GM19324 (cell line): ENCODE data around the gene CLIC1.

Experiments used
- ATAC-seq: cut with Tn5 transposase; IDR thresholded peaks from one replicate; pipeline ENCODE4 v1.9.1; 2021; ENCODE audit warnings: mild to moderate bottlenecking, moderate library complexity; ENCODE audit not compliant: unreplicated experiment, low FRiP score

The CLIC1 gene

DNA sequence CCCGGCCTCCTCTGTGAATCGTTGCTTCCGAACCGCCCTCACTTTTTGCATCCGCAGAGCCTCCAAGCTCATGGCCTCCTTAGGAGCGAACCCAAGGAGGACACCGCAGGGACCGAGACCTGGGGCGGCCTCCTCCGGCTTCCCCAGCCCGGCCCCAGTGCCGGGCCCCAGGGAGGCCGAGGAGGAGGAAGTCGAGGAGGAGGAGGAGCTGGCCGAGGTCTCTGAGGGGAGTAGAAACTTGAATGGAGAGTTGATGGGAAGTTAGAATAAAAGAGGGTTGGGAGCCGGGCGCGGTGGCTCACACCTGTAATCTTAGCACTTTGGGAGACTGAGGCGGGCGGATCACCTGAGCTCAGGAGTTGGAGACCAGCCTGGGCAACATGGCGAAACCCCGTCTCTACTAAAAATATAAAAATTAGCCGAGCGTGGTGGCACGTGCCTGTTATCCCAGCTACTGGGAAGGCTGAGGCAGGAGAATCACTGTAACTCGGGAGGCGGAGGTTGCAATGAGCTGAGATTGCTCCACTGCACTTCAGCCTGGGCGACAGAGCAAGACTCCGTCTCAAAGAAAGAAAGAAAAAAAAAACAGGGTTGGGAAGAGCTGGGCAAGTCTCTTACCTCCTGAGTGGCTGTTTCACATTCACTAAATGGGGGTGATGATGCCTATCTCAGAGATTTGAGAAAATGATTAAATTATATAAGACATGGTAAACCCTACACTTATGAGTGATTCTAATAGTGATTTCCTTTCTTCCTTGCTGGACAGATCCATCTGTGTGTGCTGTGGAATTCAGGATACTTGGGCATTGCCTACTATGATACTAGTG is 4.3 kb upstream of the CLIC1 start:
- no peak for ATAC-seq

DNA sequence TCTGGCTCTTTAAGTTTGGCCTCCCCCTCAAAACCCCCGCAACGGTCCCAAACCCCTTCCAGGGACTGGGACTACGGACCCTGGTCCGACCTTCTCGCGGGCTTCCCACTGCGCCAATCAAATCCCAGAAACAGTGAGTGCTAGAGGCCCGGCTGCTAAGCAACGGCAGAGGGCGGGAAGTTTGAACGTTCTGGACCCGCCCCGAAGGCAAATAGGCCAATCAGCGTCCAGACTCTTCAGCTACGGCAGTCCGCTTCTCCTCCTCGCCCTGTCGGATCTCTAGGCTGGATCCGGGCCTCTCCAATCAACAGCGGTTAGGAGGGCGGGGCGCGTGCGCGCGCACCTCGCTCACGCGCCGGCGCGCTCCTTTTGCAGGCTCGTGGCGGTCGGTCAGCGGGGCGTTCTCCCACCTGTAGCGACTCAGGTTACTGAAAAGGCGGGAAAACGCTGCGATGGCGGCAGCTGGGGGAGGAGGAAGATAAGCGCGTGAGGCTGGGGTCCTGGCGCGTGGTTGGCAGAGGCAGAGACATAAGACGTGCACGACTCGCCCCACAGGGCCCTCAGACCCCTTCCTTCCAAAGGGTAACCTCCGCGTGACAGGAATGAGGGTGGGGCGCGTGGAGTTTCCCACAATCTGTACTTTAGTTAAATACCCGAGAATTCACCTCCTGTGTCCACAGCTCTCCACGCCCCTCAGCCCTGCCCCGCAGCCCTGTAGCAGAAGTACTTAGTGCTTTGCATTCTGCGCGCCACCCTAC is 3.5 kb upstream of the CLIC1 start, which contains the start of gene MSH5:
Gene MSH5, plus strand, starts transcription at position 367 of the 758 bp plus-strand sequence. CDS start 462 bp downstream, outside the sequence.
- ATAC-seq: peak; percentile 79

DNA sequence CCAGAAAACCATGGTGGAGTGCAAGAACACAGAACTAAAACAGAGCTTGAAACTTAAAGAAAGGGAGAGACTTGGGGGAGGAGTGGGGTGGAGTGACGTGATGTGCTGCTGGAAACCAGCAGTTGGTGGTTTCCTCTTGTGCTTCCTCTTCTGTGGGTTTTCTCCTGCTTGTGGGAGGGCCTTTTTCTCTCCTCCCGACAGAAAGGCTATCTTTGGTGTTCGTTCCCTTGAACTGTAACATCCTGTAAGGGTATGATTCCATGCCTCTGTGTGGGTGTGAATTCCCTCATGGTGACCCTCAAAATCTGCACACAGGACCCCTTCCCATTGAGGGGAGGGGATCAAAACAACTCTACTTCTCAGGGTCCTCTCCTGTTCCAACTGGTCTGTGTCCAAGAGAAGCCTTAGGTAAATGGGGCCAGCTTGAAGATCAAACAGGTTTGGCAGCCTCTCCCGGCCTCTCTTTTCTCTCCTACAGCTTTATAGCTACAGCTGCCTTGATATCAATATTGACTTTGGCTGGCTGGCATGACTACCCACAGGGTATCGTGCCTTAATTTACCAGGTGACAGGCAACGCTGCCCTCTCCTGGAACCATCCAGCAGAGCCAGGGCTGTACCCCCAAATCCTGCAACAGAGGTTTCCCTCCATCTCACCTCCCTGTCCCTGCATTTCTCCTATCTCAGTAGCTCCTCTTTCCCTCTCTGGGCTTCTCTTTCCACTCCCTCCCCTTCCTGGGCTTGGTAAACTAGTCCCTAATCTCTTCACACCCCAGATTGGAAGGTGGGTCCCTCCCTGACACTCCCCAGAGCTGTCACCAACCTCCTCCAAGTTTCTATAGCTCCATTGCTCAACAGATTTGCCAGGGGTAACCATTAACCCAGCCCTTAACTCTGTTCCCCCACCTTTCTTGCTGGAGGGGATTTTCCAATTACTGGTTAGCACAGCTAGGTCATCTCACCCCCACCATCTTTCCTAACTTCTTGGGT is 2.0 kb upstream of the CLIC1 start:
- ATAC-seq: no peak

DNA sequence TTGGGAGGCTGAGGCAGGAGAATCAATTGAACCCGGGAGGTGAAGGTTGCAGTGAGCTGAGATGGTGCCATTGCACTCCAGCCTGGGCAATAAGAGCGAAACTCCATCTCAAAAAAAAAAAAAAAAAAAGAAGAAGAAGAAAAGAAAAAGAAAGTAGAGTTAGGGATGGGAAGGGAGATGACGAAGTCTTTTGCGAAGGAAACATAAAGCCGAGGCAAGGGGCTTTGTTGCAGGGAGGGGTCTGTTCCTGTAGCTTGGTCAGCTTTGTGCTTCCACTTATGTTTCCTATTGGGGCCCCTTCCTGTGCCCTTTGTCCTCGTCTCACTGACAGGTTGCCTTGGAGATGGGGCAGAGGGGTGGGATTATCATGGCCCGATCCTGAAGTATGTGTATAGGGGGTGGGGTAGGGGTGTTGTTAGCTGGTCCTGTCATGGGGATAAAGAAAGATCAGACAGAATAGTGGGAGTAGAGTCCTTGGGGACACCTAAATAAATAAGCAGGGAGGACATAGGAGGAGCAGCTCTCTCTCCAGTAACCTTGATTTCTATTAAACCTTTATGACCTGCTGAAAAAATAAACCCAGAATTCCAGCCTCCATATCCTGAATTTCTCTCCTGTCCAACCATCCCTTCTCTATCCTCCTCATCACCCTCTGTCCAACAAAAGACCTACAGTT is 1.1 kb upstream of the CLIC1 start:
- ATAC-seq: no peak

DNA sequence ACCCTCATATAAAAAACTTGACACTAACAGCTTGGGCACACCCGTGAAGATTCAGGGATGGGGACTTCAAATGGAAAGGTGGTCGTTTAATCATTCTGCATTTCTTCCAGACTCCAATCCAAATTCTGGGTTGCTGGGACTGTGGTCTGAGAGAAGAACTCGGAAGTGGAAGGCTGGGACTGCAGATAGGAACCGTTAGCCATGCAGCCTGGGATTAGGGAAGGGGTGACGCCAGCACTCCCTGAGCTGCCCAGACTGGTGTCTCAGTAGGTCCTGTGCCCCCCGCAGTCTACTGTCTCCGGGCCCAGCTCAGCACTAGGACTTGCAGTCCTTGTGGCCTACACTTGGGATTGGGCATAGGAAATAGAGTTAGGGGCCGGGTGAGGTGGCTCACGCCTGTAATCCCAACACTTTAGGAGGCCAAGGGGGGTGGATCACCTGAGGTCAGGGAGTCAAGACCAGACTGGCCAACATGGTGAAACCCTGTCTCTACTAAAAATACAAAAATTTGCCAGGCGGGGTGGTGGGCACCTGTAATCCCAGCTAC is 511 bp upstream of the CLIC1 start:
- no peak for ATAC-seq

DNA sequence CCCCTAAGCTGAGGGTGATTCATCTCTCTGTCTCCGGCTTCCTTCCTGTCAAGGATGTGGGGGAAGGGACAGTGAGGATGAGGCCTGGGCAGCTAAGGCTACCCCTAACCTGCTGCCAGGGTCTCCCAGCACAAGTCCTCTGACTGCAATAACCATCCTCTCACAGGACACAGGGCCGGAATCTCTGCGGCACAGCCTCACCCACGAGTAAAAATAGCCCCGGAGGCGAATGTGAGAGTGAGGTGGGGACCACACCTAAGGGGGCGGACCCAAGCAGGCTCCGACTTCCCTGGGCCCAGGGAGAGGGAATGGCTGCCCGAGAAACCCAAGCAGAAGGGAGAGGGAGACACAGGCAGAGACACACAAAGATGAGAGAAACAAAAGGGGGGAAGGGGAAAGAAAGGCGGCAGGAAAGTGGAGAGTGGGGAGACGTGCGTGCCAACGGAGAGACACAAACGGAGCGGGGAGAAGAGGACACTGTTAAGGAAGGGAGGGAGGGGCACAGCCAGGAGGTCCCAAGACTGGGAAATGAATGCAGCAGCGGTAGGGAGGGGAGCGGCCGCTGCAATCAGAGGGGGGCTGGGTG is 1.4 kb downstream of the CLIC1 start:
- no peak for ATAC-seq

DNA sequence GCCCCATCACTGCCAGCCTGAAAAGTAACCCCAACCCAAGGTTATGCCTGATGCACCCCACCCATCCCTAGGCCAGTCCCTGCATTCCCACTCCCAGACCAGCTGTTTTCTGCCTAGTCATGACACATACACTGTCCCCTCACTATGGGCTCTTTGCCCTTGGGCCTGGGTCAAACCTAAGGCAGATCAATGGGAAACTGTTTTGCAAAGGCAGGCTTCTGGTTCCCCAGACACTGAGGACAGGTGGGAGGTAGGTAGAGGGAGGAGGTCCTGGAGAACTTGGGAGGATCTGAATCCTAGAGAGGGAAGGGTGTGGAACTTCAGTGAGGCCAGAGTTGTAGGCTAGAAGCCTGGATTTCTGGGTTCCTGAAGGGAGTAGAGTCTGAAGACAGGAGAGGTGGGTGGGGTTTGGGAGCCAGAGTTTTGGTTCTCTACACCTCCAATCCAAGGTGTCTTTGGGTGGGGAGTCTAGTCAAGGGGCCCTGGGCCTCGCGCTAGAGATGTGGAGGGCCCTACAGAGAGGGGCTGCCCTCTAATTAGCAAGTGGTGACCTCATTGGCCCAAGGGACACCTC is 2.0 kb downstream of the CLIC1 start:
- no peak for ATAC-seq

DNA sequence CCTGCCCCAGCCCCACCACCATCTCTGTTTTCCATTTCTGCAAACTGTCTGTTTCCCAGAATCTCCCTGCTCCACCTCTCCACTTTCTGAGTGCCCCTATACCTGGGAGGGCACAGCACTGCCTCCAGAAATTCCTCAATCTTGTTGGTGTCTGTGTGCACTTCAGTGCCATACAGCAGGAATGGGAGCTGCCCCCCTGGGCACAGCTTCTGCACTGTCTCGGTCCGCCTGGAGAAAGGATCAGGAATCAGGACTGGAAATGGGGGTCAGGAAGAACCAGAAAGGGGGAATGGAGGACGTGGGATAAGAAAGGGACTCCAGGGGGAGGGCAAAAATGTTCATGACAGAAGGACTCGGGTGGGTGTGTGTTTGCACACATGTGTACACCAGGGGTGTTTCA is 2.6 kb downstream of the CLIC1 start:
- no peak for ATAC-seq

DNA sequence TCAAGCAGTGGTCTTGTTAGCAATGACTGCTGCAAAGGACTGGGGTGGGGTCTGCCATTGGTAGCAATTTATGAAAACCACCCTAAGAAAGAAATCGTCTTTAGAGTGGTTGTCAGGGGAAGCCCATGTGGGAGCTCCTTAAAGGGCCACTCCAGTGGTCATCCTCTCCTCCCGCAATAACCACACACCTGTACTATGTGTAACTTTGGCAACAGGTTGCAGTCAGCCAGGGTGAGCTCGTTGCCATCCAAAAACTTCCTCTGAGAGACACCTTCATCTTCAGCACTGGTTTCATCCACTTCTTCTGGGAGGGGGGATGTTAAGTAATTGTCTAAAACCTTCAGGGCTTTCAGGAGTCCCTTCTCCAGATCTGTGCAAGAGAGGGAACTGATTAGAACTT is 4.3 kb downstream of the CLIC1 start:
- ATAC-seq: no peak

DNA sequence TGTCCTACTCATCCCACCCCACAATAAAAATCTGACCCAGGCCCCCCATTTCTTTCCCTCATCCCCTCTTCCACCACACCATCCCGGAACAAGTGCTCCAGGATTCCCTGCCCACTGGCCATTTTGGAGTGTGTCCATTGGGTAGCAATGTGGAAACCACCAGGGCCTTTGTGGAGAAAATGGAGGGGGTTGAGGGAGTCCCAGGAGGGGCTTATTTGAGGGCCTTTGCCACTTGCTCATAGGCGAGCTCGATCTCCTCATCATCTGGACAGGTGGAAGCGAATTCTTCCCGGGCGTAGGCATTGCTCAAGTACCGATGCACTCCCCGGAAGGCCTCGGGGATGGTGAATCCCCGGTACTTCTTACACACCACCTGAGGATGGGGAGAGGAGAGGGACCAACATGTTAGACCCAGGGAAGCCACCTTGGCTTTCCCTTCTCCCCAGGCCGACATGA is 5.7 kb downstream of the CLIC1 start:
- no peak for ATAC-seq

DNA sequence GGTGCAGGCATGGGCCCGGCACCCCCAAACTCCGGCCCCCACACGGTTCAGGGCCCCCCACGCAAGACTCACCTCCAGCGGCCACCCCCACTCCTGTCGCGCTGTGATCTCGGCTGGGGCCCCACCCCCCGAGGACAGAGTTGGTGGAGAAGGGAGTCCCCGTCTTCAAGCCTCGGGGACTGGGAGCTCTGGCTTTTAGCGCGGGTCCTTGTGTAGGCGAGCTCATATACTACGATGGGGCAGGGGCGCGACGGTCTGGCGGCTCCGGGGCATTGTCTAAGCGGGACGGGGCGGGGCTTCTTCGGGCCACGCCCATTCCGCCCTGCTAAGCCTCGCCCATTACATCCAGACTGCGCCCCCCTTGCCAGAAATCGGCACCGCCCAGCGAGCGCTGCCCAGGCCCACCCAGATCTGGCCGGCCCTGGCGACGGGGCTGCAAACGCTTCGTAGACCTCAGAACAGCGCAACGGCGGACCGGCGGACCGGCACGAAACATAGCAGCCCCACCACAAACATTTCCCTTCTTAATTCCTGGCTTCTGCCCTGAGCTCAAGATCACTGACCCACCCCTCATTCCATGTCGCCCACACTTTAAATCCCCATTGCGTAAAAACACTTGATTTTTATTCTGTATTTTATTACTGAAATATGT is 6.2 kb downstream of the CLIC1 start:
- no peak for ATAC-seq

DNA sequence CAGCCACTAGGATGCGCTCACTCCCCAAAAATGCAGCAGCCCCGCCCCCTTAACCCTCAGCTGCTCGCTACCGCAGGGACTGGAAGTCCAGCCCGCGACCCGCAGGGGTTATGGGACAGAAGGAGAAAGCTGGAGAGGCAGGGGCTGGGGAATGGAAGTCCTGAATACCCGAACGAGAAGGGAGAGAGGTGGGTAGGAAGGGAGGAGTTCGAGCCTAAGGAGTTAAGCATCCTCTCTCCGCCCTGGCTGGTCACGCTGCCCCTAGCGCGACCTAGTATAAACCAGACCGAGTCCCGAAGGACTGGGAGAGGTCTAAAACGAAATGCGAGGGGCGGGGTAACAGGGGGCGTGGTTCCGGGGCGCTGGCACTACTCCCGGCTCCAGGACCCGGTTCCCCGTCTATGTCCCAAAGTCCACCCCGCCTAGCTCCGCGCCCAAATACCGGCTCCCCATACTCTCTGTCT is 6.8 kb downstream of the CLIC1 start:
- ATAC-seq: no peak

DNA sequence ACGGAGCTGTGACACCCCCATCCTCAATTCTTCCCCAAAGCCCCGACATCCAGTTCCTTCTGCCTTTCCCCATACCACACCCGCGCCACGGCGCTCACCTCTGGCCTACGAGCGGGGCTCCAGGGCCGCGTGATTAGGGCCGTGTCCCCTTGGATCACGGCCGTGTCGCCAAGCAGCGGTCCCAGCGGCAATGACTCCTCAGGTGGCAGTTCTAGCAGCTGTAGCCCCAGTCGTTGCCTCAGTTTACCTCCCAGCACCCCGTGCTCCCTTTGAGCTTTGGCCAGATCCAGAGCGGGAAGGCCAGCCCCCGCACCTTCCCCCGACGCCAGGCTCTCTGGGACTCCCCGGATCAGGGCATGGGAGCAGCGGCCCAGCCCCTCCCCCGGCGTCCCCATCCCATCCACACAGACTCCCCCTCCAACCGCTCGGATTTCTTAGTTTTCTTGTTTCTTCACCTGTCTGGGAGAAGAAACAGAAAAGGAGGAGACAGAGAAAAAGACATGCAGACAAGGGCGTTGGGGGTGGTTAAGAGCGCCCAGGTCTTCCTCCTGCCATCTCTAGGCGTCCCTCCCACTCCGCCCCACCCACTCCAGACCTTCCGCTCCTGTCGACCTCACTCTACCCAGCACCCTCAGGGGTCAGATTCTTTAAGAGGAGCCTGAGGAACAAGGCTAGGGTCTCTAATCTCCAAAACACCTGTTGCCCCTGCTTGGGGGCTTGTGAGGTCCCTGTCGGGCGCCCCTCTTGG is 7.4 kb downstream of the CLIC1 start, which contains the start of gene DDAH2:
Gene DDAH2, minus strand, starts transcription at position 533 of the 748 bp plus-strand sequence. Its CDS starts 138 bp downstream, at position 395.
- ATAC-seq: no peak

DNA sequence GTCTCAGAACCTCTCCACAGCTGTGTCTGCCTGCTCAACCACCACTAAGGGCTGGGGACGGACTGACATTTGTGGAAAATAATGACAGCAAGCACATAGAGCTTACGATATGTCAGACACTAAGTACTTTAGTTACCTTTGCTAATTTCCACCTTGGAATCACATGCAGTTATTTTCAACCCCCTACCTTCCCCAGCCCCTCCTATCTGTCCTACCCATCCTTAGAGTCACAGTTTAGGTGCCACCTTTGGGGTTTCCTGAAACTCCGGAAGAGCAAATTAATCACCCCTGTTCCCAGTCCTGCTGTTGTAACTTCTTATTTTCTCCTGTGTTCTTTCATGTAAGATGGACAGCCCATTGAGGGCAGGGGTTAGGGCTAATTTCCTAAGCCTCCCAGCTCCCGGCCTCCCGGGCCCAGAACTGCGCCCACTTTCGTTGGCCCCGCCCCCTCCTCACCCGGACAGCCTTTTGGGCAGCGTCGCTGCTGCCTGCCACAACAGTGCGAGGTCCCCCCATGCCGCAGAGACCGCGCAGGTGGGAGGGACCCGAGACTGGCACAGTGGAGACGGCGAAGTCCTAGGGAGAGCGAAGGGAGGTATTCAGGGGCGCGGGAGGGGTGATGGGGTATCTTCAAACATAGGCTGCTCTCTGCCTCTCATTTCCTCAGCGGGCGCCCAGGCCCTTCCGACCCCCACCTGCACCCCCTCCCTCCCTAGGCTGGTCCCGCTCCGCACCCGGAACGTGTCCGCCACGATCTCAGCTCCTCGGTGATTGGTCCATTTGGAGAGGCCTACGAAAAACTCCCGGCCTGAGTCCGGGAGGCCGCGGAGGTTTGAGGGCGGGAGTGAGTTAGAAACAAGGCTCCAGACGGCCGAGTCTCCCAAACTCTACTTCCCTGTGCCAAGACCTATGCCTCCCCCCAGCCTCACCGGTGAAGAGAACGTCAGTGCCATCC is 8.3 kb downstream of the CLIC1 start:
- ATAC-seq: no peak

DNA sequence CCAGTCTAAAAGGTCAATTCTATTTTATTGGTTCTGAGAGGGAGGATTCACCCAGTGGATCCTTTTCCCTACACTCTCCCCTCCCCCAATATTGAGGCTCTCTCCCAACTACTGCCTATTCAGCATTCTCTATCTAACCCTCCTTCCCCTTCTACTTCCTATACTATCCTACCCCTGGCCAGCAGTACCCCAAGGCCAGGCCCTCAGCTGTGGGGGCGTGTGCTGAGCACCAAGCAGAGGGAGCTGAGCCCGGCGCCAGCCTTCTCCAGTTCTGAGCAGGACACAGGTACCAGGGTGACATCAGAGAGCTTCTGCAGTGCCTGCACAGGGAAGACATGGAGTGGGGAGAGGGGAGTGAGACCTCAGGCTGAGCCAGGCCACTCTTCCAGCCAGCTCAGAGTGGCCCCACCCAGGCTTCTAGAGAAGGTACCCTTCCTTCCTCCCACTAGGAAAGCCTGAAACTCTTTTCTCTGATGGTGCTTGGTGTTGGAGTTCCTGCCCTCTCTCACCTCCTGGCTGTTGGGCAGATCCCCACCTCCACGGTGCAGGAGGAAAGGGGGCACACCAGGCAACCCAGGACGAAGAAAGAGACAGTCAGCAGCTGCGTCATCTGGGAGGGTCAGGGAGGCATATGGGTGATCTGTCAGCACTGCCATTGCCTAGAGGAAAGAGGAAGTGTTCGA is 9.2 kb downstream of the CLIC1 start:
- peak; percentile 48 for ATAC-seq
